ENCODE results near the gene CANX. TPM values are rescaled to one million over a fixed set of nuclear protein-coding genes. Genes with fewer than 3 reads are reported as not detected.

CANX gene
- total RNA-seq, 1 donor from 2014 or later = 574 TPM

GRCh38 chr5:179772351-179772750 lies 73.6 kb downstream of the CANX start:
- no peak for DNase-seq (ENCODE audit: low spot score, unreplicated experiment)
- Mint-ChIP-seq H3K4me1 (ENCODE audit: low read depth) (no peaks in the 10 kb centered on the region), H3K27ac (no peak overlapping the region), H3K36me3 (ENCODE audit: insufficient read depth) (peaks cover 35% of the 10 kb centered on the region), H3K9me3 (ENCODE audit: low read depth) (no peaks in the 10 kb centered on the region), H3K27me3 (no peaks in the 10 kb centered on the region), H3K4me3 (ENCODE audit: low read depth) (no peak overlapping the region)
- no peak for TF ChIP-seq CTCF (IDR thresholded peaks at IDR 0.05; ENCODE audit: unreplicated experiment)

- DNase-seq (ENCODE audit: low spot score, unreplicated experiment) = no peak
- no peaks in the 10 kb centered on the region for H3K9me3 Mint-ChIP-seq (ENCODE audit: low read depth)
- H3K27me3 Mint-ChIP-seq = no peaks in the 10 kb centered on the region
- H3K27ac Mint-ChIP-seq = no peak overlapping the region
- peaks cover 33% of the 10 kb centered on the region for H3K36me3 Mint-ChIP-seq (ENCODE audit: insufficient read depth)
- no peaks in the 10 kb centered on the region for H3K4me1 Mint-ChIP-seq (ENCODE audit: low read depth)
- no peak overlapping the region for H3K4me3 Mint-ChIP-seq (ENCODE audit: low read depth)
- no peak for TF ChIP-seq CTCF (IDR thresholded peaks at IDR 0.05; ENCODE audit: unreplicated experiment)
Measured at GRCh38 chr5:179773686-179774040, 74.9 kb downstream of the CANX start.

- Mint-ChIP-seq H3K36me3 (ENCODE audit: insufficient read depth) (peaks cover 27% of the 10 kb centered on the region), H3K27ac (no peak overlapping the region), H3K4me3 (ENCODE audit: low read depth) (no peak overlapping the region), H3K27me3 (no peaks in the 10 kb centered on the region), H3K4me1 (ENCODE audit: low read depth) (no peaks in the 10 kb centered on the region), H3K9me3 (ENCODE audit: low read depth) (no peaks in the 10 kb centered on the region)
- TF ChIP-seq CTCF (IDR thresholded peaks at IDR 0.05; ENCODE audit: unreplicated experiment) = no peak
- DNase-seq (ENCODE audit: low spot score, unreplicated experiment) = no peak
Measured at GRCh38 chr5:179774442-179774841, 75.7 kb downstream of the CANX start.

- no peaks in the 10 kb centered on the region for H3K27me3 Mint-ChIP-seq
- no peak for TF ChIP-seq CTCF (IDR thresholded peaks at IDR 0.05; ENCODE audit: unreplicated experiment)
- no peak overlapping the region for H3K27ac Mint-ChIP-seq
- DNase-seq (ENCODE audit: low spot score, unreplicated experiment) = no peak
- H3K36me3 Mint-ChIP-seq (ENCODE audit: insufficient read depth) = peaks cover 22% of the 10 kb centered on the region
- H3K4me1 Mint-ChIP-seq (ENCODE audit: low read depth) = no peaks in the 10 kb centered on the region
- no peak overlapping the region for H3K4me3 Mint-ChIP-seq (ENCODE audit: low read depth)
- H3K9me3 Mint-ChIP-seq (ENCODE audit: low read depth) = no peaks in the 10 kb centered on the region
Measured at GRCh38 chr5:179776411-179776938, 77.7 kb downstream of the CANX start.

- Mint-ChIP-seq H3K4me3 (ENCODE audit: low read depth) (no peak overlapping the region), H3K27ac (no peak overlapping the region), H3K4me1 (ENCODE audit: low read depth) (no peaks in the 10 kb centered on the region), H3K36me3 (ENCODE audit: insufficient read depth) (peaks cover 20% of the 10 kb centered on the region), H3K27me3 (no peaks in the 10 kb centered on the region), H3K9me3 (ENCODE audit: low read depth) (no peaks in the 10 kb centered on the region)
- no peak for TF ChIP-seq CTCF (IDR thresholded peaks at IDR 0.05; ENCODE audit: unreplicated experiment)
- DNase-seq (ENCODE audit: low spot score, unreplicated experiment) = no peak
Measured at GRCh38 chr5:179777456-179777855, 78.7 kb downstream of the CANX start.

Measured in progenitor cell of endocrine pancreas (in vitro differentiated cells).